Type B pancreatic cell (in vitro differentiated cells): ENCODE results near the gene LTBP1. TPM values are rescaled to one million over a fixed set of nuclear protein-coding genes. Genes with fewer than 3 reads are reported as not detected.

Source experiments
- DNase-seq: peaks from one replicate; pipeline ENCODE4 v3.0.0; 2021; ENCODE audit warnings: mixed read lengths; ENCODE audit not compliant: unreplicated experiment; ENCODE audit errors: extremely low spot score
- H3K27ac Mint-ChIP-seq: 2 replicates; pipeline ENCODE4 v1.8.0; 2021; ENCODE audit warnings: mild to moderate bottlenecking, mixed read lengths
- H3K27me3 Mint-ChIP-seq: 2 replicates; pipeline ENCODE4 v1.8.0; 2021; ENCODE audit warnings: mixed read lengths
- H3K36me3 Mint-ChIP-seq: 2 replicates; pipeline ENCODE4 v1.8.0; 2021; ENCODE audit warnings: mixed read lengths
- H3K4me1 Mint-ChIP-seq: one replicate; pipeline ENCODE4 v1.8.0; 2021; ENCODE audit warnings: mixed read lengths; ENCODE audit not compliant: unreplicated experiment
- H3K4me3 Mint-ChIP-seq: 2 replicates; pipeline ENCODE4 v1.8.0; 2021; ENCODE audit warnings: mild to moderate bottlenecking, mixed read lengths
- H3K9me3 Mint-ChIP-seq: 2 replicates; pipeline ENCODE4 v1.8.0; 2021; ENCODE audit warnings: mixed read lengths
- CTCF ChIP-seq: fragments of 200-600 bp; sonication (generic); conservative IDR thresholded peaks from 2 replicates; pipeline ENCODE4 v1.5.0; 2021; ENCODE audit warnings: antibody characterized with exemption, mild to moderate bottlenecking
- total RNA-seq: library from RNA; stranded (reverse); gene quantifications from 2 replicates; pipeline ENCODE4 v1.2.1, GENCODE V29; 2021; ENCODE audit warnings: low replicate concordance

Gene LTBP1
- total RNA-seq, 1 donor from 2014 or later, result 53.3 TPM

- no peak for DNase-seq
- no peak overlapping the region for H3K27ac Mint-ChIP-seq
- no peaks in the 10 kb centered on the region for H3K36me3 Mint-ChIP-seq
- TF ChIP-seq CTCF, result no peak
- peaks cover 11% of the 10 kb centered on the region for H3K4me1 Mint-ChIP-seq
- H3K27me3 Mint-ChIP-seq, result peaks cover 8% of the 10 kb centered on the region
- H3K4me3 Mint-ChIP-seq, result no peak overlapping the region
- H3K9me3 Mint-ChIP-seq, result peaks cover 5% of the 10 kb centered on the region
Measured at GRCh38 chr2:32904074-32904473, 42.7 kb upstream of the LTBP1 start.

- H3K36me3 Mint-ChIP-seq, result no peaks in the 10 kb centered on the region
Measured at GRCh38 chr2:32904751-32905150, 42.0 kb upstream of the LTBP1 start.

GRCh38 chr2:32905270-32905669, 41.5 kb upstream of the LTBP1 start:
- Mint-ChIP-seq H3K4me1 (peaks cover 11% of the 10 kb centered on the region), H3K27ac (no peak overlapping the region), H3K4me3 (no peak overlapping the region), H3K36me3 (no peaks in the 10 kb centered on the region), H3K27me3 (peaks cover 8% of the 10 kb centered on the region), H3K9me3 (peaks cover 5% of the 10 kb centered on the region)
- TF ChIP-seq CTCF, result no peak
- no peak for DNase-seq

More at GRCh38 chr2:32904751-32905150, 42.0 kb upstream of the LTBP1 start:
- no peak for TF ChIP-seq CTCF
- Mint-ChIP-seq H3K27me3 (peaks cover 8% of the 10 kb centered on the region), H3K4me3 (no peak overlapping the region), H3K27ac (no peak overlapping the region), H3K9me3 (peaks cover 5% of the 10 kb centered on the region), H3K4me1 (peaks cover 11% of the 10 kb centered on the region)
- no peak for DNase-seq

GRCh38 chr2:32910883-32911598, 35.7 kb upstream of the LTBP1 start:
- no peaks in the 10 kb centered on the region for H3K27me3 Mint-ChIP-seq

GRCh38 chr2:32915694-32916093, 31.1 kb upstream of the LTBP1 start:
- no peaks in the 10 kb centered on the region for H3K4me1 Mint-ChIP-seq
- no peaks in the 10 kb centered on the region for H3K9me3 Mint-ChIP-seq
- TF ChIP-seq CTCF, result no peak
- no peak overlapping the region for H3K27ac Mint-ChIP-seq
- no peaks in the 10 kb centered on the region for H3K36me3 Mint-ChIP-seq
- H3K4me3 Mint-ChIP-seq, result no peak overlapping the region
- H3K27me3 Mint-ChIP-seq, result no peaks in the 10 kb centered on the region
- DNase-seq, result no peak

More at GRCh38 chr2:32910883-32911598, 35.7 kb upstream of the LTBP1 start:
- Mint-ChIP-seq H3K27ac (no peak overlapping the region), H3K4me1 (no peaks in the 10 kb centered on the region), H3K4me3 (no peak overlapping the region), H3K9me3 (no peaks in the 10 kb centered on the region), H3K36me3 (no peaks in the 10 kb centered on the region)
- no peak for DNase-seq
- TF ChIP-seq CTCF, result no peak
